Vagina (tissue), 2 donors: ENCODE measurements around the gene FANCC.

Experiments
- POLR2AphosphoS5 ChIP-seq, 2 donors: sonication (generic); formaldehyde crosslinking; IDR thresholded peaks; one replicate each; pipeline ENCODE4 v1.9.0; 2017; ENCODE audit warnings: antibody characterized with exemption in 2 of 2, mild to moderate bottlenecking in 2 of 2, low read depth in 1 of 2; ENCODE audit not compliant: insufficient read depth in 1 of 2
- TF ChIP-seq, protein P1 (sequence below), 3 experiments: fragments of 450-650 bp in 2 of 3; fragments of 200-600 bp in 1 of 3; sonication (generic) in 1 of 3; IDR thresholded peaks; one replicate each; pipeline ENCODE4 v1.5.1; 2017 to 2019; ENCODE audit warnings: antibody characterized with exemption in 3 of 3, mild to moderate bottlenecking in 2 of 3, moderate library complexity in 2 of 3

DNA sequence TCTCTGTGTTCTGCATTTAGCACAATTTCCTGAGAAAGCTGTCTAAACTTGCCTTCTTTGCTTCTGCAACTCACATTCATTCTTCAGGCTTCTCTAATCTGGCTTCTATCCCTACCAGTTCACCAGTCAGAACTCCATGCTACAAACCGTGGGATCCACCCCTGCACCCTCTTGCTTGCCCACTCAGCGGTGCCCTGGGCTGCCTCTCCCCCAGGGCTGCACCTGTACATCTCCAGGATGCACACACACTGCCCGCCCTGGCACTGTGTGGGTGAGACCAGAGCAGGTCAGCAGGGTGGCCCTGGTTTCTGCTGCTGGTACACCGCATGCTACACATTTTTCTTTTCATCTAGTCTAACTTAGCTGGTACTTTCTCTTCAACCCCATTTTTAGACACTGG is 127.1 kb downstream of the FANCC start:
- TF ChIP-seq, protein P1, sequence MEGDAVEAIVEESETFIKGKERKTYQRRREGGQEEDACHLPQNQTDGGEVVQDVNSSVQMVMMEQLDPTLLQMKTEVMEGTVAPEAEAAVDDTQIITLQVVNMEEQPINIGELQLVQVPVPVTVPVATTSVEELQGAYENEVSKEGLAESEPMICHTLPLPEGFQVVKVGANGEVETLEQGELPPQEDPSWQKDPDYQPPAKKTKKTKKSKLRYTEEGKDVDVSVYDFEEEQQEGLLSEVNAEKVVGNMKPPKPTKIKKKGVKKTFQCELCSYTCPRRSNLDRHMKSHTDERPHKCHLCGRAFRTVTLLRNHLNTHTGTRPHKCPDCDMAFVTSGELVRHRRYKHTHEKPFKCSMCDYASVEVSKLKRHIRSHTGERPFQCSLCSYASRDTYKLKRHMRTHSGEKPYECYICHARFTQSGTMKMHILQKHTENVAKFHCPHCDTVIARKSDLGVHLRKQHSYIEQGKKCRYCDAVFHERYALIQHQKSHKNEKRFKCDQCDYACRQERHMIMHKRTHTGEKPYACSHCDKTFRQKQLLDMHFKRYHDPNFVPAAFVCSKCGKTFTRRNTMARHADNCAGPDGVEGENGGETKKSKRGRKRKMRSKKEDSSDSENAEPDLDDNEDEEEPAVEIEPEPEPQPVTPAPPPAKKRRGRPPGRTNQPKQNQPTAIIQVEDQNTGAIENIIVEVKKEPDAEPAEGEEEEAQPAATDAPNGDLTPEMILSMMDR (IDR thresholded peaks at IDR 0.05), result no peak
- TF ChIP-seq POLR2AphosphoS5 (IDR thresholded peaks at IDR 0.05; ENCODE audit: insufficient read depth in 1 of 2, low read depth in 1 of 2), result no peak
